Astrocyte (in vitro differentiated cells and primary cell): Measurements from ENCODE around the gene PRR5. TPM values are rescaled to one million over a fixed set of nuclear protein-coding genes. Genes with fewer than 3 reads are reported as not detected.

Source experiments
- DNase-seq: peaks from one replicate; pipeline ENCODE4 v3.0.0-alpha.2; 2010; ENCODE audit warnings: low read depth
- FAIRE-seq: peaks from 2 replicates; lab custom pipeline; 2011; peaks lifted over from hg19 to GRCh38; lab: Jason Lieb, UNC
- H2AFZ ChIP-seq: 2 replicates; pipeline ENCODE4 v1.6.0; 2012; ENCODE audit warnings: low read depth, low read length, inconsistent platforms
- H3K27ac ChIP-seq: 2 replicates; pipeline ENCODE4 v1.5.1; 2011; ENCODE audit warnings: low read depth, low read length, inconsistent platforms
- H3K27me3 ChIP-seq: 2 replicates; pipeline ENCODE4 v1.6.0; 2011; ENCODE audit warnings: low read length, inconsistent platforms; ENCODE audit not compliant: insufficient read depth
- H3K36me3 ChIP-seq: 2 replicates; pipeline ENCODE4 v1.5.1; 2011; ENCODE audit warnings: low read length, inconsistent platforms; ENCODE audit not compliant: insufficient read depth
- H3K4me1 ChIP-seq: 2 replicates; pipeline ENCODE4 v1.5.1; 2011; ENCODE audit warnings: low read length, inconsistent platforms; ENCODE audit not compliant: insufficient read depth
- H3K4me2 ChIP-seq: 2 replicates; pipeline ENCODE4 v1.6.0; 2012; ENCODE audit warnings: low read length, inconsistent platforms
- H3K4me3 ChIP-seq: 2 replicates; pipeline ENCODE4 v1.5.1; 2011; ENCODE audit warnings: low read depth, mild to moderate bottlenecking, low read length, inconsistent platforms; ENCODE audit not compliant: insufficient read depth
- H3K79me2 ChIP-seq: 2 replicates; pipeline ENCODE4 v1.6.0; 2012; ENCODE audit warnings: mild to moderate bottlenecking, low read length, inconsistent platforms; ENCODE audit not compliant: insufficient read depth
- H3K9ac ChIP-seq: 2 replicates; pipeline ENCODE4 v1.6.0; 2012; ENCODE audit warnings: mild to moderate bottlenecking, low read length, inconsistent platforms
- H3K9me3 ChIP-seq: 2 replicates; pipeline ENCODE4 v1.5.1; 2012; ENCODE audit warnings: low read depth, mild to moderate bottlenecking, low read length, inconsistent platforms; ENCODE audit not compliant: insufficient read depth
- H4K20me1 ChIP-seq: 2 replicates; pipeline ENCODE4 v1.6.0; 2012; ENCODE audit warnings: low read length, inconsistent platforms; ENCODE audit not compliant: insufficient read depth
- H3K27ac Mint-ChIP-seq: one replicate; pipeline ENCODE4 v1.8.0; 2021; ENCODE audit warnings: mild to moderate bottlenecking, mixed read lengths; ENCODE audit not compliant: unreplicated experiment
- H3K27me3 Mint-ChIP-seq: one replicate; pipeline ENCODE4 v1.8.0; 2021; ENCODE audit warnings: low read depth, mixed read lengths; ENCODE audit not compliant: unreplicated experiment
- H3K36me3 Mint-ChIP-seq: one replicate; pipeline ENCODE4 v1.8.0; 2021; ENCODE audit warnings: low read depth, mixed read lengths; ENCODE audit not compliant: unreplicated experiment
- H3K4me1 Mint-ChIP-seq: one replicate; pipeline ENCODE4 v1.8.0; 2021; ENCODE audit warnings: low read depth, mixed read lengths; ENCODE audit not compliant: unreplicated experiment
- H3K4me3 Mint-ChIP-seq: one replicate; pipeline ENCODE4 v1.8.0; 2021; ENCODE audit warnings: mild to moderate bottlenecking, moderate library complexity, mixed read lengths; ENCODE audit not compliant: unreplicated experiment
- H3K9me3 Mint-ChIP-seq: one replicate; pipeline ENCODE4 v1.8.0; 2021; ENCODE audit warnings: mild to moderate bottlenecking, mixed read lengths; ENCODE audit not compliant: unreplicated experiment
- CTCF ChIP-seq: IDR thresholded peaks from 2 replicates; pipeline ENCODE4 v1.5.1; 2011; ENCODE audit warnings: low read depth, mild to moderate bottlenecking, inconsistent platforms, low read length, moderate library complexity; ENCODE audit not compliant: insufficient read depth
- EZH2 ChIP-seq: IDR thresholded peaks from 2 replicates; pipeline ENCODE4 v1.6.1; 2012; ENCODE audit warnings: mild to moderate bottlenecking, low read length, inconsistent platforms; ENCODE audit not compliant: insufficient read depth
- total RNA-seq: library from RNA; stranded (reverse); gene quantifications from 2 replicates; pipeline ENCODE4 v1.2.1, GENCODE V29; 2021

PRR5 gene
- total RNA-seq, 1 donor from 2014 or later, result 23.6 TPM

DNA sequence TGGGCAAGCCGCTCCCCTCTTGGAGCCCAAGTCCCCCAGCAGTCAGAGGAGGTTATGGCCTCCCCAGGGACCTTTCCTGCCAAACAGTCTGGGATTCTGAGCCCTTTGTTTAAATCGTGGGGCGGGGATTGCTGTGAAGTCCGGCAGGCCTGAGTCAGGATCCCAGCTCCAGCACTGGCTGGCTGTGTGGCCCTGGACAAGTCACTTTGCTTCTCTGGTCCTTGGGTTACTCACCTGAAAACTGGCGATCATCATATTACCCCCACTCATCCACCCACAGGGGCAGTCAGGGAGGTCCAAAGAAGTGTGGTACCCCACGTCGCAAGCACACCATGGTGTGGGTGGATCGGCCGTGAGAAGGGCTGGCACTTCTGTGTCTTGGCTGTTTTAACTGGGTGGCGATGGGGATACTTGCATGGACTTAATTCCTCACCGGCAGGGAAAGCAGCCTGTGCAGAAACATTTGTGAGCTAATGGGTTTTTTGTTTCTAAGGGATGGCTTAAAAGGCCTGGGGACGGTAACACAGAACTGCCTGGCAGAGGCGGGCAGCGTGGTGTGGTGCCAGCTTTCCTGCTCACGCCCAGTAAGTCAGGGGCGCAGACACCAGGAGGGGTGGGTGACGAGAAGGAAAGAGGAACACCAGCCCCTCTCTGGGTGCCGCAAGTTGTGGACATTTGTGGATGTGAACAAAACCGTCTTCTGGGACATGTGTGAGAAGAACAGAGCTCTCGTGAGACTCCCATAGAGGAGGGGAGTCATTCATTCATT is 31.6 kb upstream of the PRR5 start:
- Mint-ChIP-seq H3K9me3 (peaks cover 2% of the 10 kb centered on the region), H3K27me3 (peaks cover 35% of the 10 kb centered on the region), H3K27ac (no peak overlapping the region), H3K4me3 (peak overlapping the region; percentile 40), H3K4me1 (peaks cover 2% of the 10 kb centered on the region), H3K36me3 (no peaks in the 10 kb centered on the region)
- DNase-seq, result no peak
- Histone ChIP-seq H3K4me3 (no peak overlapping the region), H3K36me3 (no peaks in the 10 kb centered on the region), H3K9me3 (no peaks in the 10 kb centered on the region), H3K4me2 (no peak overlapping the region), H3K79me2 (no peaks in the 10 kb centered on the region), H3K9ac (no peak overlapping the region), H3K27me3 (peaks cover 24% of the 10 kb centered on the region), H2AFZ (no peak overlapping the region), H3K4me1 (no peaks in the 10 kb centered on the region), H4K20me1 (peaks cover 7% of the 10 kb centered on the region), H3K27ac (no peak overlapping the region)
- TF ChIP-seq EZH2, result no peak
- no peak for TF ChIP-seq CTCF
- no peak for FAIRE-seq

GRCh38 chr22:44671742-44672141 is 30.3 kb upstream of the PRR5 start:
- Mint-ChIP-seq H3K27ac (no peak overlapping the region), H3K9me3 (no peaks in the 10 kb centered on the region), H3K4me1 (peaks cover 6% of the 10 kb centered on the region), H3K27me3 (peaks cover 30% of the 10 kb centered on the region), H3K4me3 (no peak overlapping the region), H3K36me3 (no peaks in the 10 kb centered on the region)
- DNase-seq (peak; percentile 22), FAIRE-seq (no peak)
- Histone ChIP-seq H3K4me2 (no peak overlapping the region), H3K36me3 (no peaks in the 10 kb centered on the region), H3K79me2 (no peaks in the 10 kb centered on the region), H3K4me1 (peaks cover 2% of the 10 kb centered on the region), H3K9me3 (no peaks in the 10 kb centered on the region), H3K27me3 (peaks cover 22% of the 10 kb centered on the region), H3K9ac (no peak overlapping the region), H2AFZ (no peak overlapping the region), H4K20me1 (peaks cover 7% of the 10 kb centered on the region), H3K27ac (no peak overlapping the region), H3K4me3 (no peak overlapping the region)
- TF ChIP-seq EZH2 (no peak), CTCF (no peak)

DNA sequence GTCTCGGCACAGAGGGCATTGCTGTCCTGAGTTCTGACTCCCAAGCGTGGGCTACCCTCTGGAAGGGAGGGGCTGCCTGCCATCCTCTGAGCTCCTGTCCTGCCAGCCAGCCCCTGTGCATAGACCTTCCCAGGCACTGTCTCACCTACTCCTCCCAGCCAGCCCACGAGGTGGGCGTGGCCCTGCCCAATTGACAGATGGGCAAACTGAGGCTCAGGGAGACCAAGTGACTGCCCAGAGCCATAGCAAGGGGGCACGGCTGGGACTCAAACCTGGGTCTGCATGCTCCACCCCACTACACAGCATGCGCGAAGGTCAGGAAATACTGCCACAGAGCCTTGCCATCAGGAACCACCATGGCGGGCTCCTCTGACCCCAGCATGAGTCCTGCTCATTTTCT is 29.4 kb upstream of the PRR5 start:
- H3K4me3 Mint-ChIP-seq, result no peak overlapping the region

More for the DNA sequence above, 29.4 kb upstream of the PRR5 start:
- Histone ChIP-seq H4K20me1 (peaks cover 7% of the 10 kb centered on the region), H3K9me3 (no peaks in the 10 kb centered on the region), H3K4me1 (peaks cover 4% of the 10 kb centered on the region), H3K27me3 (peaks cover 23% of the 10 kb centered on the region), H3K79me2 (no peaks in the 10 kb centered on the region), H2AFZ (no peak overlapping the region), H3K4me3 (no peak overlapping the region), H3K9ac (no peak overlapping the region), H3K4me2 (no peak overlapping the region), H3K27ac (no peak overlapping the region), H3K36me3 (no peaks in the 10 kb centered on the region)
- H3K4me1 Mint-ChIP-seq, result peaks cover 6% of the 10 kb centered on the region
- no peak for DNase-seq
- no peak for TF ChIP-seq EZH2
- no peak for TF ChIP-seq CTCF
- H3K27me3 Mint-ChIP-seq, result peaks cover 25% of the 10 kb centered on the region
- H3K9me3 Mint-ChIP-seq, result no peaks in the 10 kb centered on the region
- FAIRE-seq, result no peak
- H3K36me3 Mint-ChIP-seq, result no peaks in the 10 kb centered on the region
- H3K27ac Mint-ChIP-seq, result no peak overlapping the region
